ENCODE data around the gene CHRNA4.

- TF ChIP-seq POLR2A (IDR thresholded peaks at IDR 0.05): no peak
- TF ChIP-seq CTCF (IDR thresholded peaks at IDR 0.05): no peak
Measured at GRCh38 chr20:63350597-63351325, 10.4 kb downstream of the CHRNA4 start.
